Sigmoid colon (tissue), 4 donors: ENCODE results near the gene CPEB3.

ENCODE experiments used
- EP300 ChIP-seq, 4 donors: sonication (generic); formaldehyde crosslinking; IDR thresholded peaks; one replicate each; pipeline ENCODE4 v1.6.1; 2017; ENCODE audit warnings: antibody characterized with exemption in 4 of 4
- TF ChIP-seq, protein P1 (sequence below), 4 experiments: fragments of 450-650 bp in 3 of 4; fragments of 200-600 bp in 1 of 4; IDR thresholded peaks; one replicate each; pipeline ENCODE4 v1.5.1; 2016 to 2019; ENCODE audit warnings: antibody characterized with exemption in 4 of 4, mild to moderate bottlenecking in 3 of 4, moderate library complexity in 2 of 4

DNA sequence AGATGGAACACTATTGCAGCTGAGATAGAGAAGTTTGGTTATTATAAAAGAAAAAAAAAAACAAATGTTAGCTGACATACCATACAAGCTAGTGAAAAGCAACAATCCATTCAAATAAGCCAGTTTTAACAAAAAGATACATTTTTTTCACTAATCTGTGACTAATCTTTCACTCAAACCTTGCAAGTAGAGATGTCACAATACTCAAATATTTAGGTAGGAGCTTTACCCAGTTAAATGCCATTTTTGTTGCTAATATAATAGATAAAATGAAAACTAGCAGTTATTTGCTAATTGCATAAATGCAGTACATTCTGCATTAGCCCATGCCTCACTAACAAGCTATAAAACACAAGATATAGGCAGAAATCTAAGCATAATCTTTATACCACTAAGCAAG, 243.7 kb downstream of the CPEB3 start:
- TF ChIP-seq, protein P1, sequence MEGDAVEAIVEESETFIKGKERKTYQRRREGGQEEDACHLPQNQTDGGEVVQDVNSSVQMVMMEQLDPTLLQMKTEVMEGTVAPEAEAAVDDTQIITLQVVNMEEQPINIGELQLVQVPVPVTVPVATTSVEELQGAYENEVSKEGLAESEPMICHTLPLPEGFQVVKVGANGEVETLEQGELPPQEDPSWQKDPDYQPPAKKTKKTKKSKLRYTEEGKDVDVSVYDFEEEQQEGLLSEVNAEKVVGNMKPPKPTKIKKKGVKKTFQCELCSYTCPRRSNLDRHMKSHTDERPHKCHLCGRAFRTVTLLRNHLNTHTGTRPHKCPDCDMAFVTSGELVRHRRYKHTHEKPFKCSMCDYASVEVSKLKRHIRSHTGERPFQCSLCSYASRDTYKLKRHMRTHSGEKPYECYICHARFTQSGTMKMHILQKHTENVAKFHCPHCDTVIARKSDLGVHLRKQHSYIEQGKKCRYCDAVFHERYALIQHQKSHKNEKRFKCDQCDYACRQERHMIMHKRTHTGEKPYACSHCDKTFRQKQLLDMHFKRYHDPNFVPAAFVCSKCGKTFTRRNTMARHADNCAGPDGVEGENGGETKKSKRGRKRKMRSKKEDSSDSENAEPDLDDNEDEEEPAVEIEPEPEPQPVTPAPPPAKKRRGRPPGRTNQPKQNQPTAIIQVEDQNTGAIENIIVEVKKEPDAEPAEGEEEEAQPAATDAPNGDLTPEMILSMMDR (IDR thresholded peaks at IDR 0.05) = no peak
- no peak for TF ChIP-seq EP300 (IDR thresholded peaks at IDR 0.05)
